Measurements from ENCODE around the gene DBF4B.

Gene DBF4B

GRCh38 chr17:44776628-44777393 is 68.3 kb downstream of the DBF4B start:
- Histone ChIP-seq H3K4me3 (ENCODE audit: low read depth in 1 of 2, low read length in 1 of 2) (no peak overlapping the region), H3K27me3 (peaks cover 78% of the 10 kb centered on the region), H3K27ac (no peak overlapping the region), H3K4me1 (ENCODE audit: control insufficient read depth in 1 of 2, insufficient read depth in 1 of 2, low read depth in 1 of 2, low read length in 1 of 2) (peaks cover 16 to 30% of the 10 kb centered on the region in 2 experiments), H3K9me3 (no peaks in the 10 kb centered on the region), H3K36me3 (no peaks in the 10 kb centered on the region)
- TF ChIP-seq, protein P1, sequence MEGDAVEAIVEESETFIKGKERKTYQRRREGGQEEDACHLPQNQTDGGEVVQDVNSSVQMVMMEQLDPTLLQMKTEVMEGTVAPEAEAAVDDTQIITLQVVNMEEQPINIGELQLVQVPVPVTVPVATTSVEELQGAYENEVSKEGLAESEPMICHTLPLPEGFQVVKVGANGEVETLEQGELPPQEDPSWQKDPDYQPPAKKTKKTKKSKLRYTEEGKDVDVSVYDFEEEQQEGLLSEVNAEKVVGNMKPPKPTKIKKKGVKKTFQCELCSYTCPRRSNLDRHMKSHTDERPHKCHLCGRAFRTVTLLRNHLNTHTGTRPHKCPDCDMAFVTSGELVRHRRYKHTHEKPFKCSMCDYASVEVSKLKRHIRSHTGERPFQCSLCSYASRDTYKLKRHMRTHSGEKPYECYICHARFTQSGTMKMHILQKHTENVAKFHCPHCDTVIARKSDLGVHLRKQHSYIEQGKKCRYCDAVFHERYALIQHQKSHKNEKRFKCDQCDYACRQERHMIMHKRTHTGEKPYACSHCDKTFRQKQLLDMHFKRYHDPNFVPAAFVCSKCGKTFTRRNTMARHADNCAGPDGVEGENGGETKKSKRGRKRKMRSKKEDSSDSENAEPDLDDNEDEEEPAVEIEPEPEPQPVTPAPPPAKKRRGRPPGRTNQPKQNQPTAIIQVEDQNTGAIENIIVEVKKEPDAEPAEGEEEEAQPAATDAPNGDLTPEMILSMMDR (IDR thresholded peaks at IDR 0.05): no peak

DNA sequence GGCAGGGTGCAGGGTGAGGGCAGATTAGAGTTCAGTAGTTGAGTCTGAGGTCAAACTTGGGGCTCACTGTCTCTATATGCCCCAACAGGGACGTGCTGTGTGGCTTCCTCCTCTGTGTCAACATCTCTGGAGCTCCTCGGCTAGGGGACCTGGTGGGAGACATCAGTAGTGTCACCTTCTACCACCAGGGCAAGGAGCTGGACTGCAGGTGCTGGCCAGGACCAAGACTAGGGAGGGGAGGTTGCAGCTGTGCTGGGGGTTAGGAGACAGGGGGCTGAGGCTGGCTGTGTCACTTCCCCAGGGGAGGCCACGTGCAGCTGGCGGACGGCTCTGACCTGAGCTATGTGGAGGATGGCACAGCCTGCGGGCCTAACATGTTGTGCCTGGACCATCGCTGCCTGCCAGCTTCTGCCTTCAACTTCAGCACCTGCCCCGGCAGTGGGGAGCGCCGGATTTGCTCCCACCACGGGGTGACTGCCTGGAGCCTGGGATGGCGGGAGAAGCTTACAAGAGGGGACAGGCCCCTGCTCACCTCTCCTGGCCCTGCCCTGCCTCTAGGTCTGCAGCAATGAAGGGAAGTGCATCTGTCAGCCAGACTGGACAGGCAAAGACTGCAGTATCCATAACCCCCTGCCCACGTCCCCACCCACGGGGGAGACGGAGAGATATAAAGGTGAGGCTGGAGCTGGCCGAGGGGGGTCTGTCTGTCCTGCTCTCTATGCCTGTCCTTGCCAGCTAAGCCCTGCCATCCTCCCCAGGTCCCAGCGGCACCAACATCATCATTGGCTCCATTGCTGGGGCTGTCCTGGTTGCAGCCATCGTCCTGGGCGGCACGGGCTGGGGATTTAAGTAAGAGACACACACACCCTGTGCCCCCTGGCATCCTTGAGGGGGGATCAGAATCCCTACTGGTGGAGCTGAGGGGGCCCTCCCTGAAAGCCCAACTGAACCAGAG is 69.2 kb downstream of the DBF4B start:
- Histone ChIP-seq H3K9me3 (no peaks in the 10 kb centered on the region), H3K27me3 (peaks cover 78% of the 10 kb centered on the region), H3K27ac (no peak overlapping the region), H3K36me3 (no peaks in the 10 kb centered on the region), H3K4me1 (ENCODE audit: control insufficient read depth in 1 of 2, insufficient read depth in 1 of 2, low read depth in 1 of 2, low read length in 1 of 2) (peaks cover 15 to 29% of the 10 kb centered on the region in 2 experiments), H3K4me3 (ENCODE audit: low read depth in 1 of 2, low read length in 1 of 2) (no peak overlapping the region)
- TF ChIP-seq, protein P1 (IDR thresholded peaks at IDR 0.05): no peak

DNA sequence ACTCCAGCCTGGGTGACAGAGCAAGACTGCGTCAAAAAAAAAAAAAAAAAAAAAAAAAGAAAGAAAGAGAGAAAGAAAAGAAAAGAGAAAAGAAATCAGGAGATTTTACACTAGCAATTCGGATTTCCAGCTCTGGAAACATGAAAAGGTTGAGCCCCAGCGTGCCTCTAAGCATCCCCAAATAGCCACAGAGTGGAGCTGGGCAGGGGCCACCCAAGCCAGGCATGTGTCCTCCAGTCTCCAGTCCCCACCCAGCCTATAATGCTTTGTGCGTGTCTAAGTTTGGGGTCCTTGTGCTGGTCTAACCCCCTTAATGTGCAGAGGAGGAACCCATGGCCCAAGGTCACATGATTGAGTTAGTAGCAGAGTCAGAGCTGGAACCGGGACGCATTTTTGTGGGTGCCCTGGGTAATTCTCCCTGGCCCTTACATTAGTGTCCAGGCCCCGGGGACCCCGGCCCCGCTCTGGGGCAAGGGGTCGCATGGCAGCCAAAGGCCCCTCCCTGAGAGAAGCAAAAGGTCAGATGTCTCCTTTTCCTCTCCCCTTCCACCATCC is 70.3 kb downstream of the DBF4B start:
- H3K27ac ChIP-seq: no peak overlapping the region
- H3K9me3 ChIP-seq: no peaks in the 10 kb centered on the region
- H3K4me3 ChIP-seq (ENCODE audit: low read depth in 1 of 2, low read length in 1 of 2): peak overlapping the region in 1 of 2 experiments; percentile 43
- peaks cover 71% of the 10 kb centered on the region for H3K27me3 ChIP-seq
- no peaks in the 10 kb centered on the region for H3K36me3 ChIP-seq
- H3K4me1 ChIP-seq (ENCODE audit: control insufficient read depth in 1 of 2, insufficient read depth in 1 of 2, low read depth in 1 of 2, low read length in 1 of 2): peaks cover 15 to 29% of the 10 kb centered on the region in 2 experiments
- TF ChIP-seq, protein P1 (IDR thresholded peaks at IDR 0.05): no peak

DNA sequence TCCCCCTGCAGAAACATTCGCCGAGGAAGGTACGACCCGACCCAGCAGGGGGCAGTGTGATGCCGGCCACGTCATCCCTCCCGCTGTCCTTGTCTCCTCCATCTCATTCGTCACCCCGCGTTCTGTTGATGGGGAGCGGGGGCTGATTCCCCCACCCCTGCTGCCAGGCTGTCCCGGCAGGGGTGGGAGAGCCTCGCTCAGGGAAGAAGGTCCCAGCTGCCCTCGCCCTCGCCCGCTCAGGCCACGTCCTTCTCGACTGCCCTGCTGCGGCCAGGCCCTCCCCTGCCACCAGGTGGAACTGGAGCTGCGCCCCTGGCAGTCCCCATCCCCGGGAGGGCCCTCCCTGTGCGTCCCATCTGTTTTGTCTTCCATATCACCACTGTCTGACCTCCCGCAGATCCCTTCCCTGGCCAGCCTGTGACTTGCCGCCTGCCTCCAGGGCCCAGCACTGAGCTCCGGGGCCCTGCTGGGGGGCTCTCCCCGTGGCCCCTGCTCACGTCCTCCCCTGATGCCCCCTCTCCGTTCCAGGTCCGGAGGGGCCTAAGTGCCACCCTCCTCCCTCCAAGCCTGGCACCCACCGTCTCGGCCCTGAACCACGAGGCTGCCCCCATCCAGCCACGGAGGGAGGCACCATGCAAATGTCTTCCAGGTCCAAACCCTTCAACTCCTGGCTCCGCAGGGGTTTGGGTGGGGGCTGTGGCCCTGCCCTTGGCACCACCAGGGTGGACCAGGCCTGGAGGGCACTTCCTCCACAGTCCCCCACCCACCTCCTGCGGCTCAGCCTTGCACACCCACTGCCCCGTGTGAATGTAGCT is 71.0 kb downstream of the DBF4B start:
- Histone ChIP-seq H3K27me3 (peaks cover 68% of the 10 kb centered on the region), H3K27ac (no peak overlapping the region)

More for the DNA sequence above, 71.0 kb downstream of the DBF4B start:
- TF ChIP-seq, protein P1 (IDR thresholded peaks at IDR 0.05): peak; percentile 79
- Histone ChIP-seq H3K36me3 (no peaks in the 10 kb centered on the region), H3K9me3 (no peaks in the 10 kb centered on the region), H3K4me3 (ENCODE audit: low read depth in 1 of 2, low read length in 1 of 2) (peak overlapping the region in 1 of 2 experiments; percentile 43), H3K4me1 (ENCODE audit: control insufficient read depth in 1 of 2, insufficient read depth in 1 of 2, low read depth in 1 of 2, low read length in 1 of 2) (peaks cover 15 to 29% of the 10 kb centered on the region in 2 experiments)

All from neutrophil (primary cell).